Islet of Langerhans (tissue), 1 donor: ENCODE data around the gene SSPN.
"Not testable (repeated sequence)": the region's sequence is repeated elsewhere in the genome, so short reads cannot be mapped to it uniquely, and the experiment has no call there.

Experiments used
- FAIRE-seq: peaks from one replicate; lab custom pipeline; 2011; peaks lifted over from hg19 to GRCh38; lab: Jason Lieb, UNC

SSPN gene

DNA sequence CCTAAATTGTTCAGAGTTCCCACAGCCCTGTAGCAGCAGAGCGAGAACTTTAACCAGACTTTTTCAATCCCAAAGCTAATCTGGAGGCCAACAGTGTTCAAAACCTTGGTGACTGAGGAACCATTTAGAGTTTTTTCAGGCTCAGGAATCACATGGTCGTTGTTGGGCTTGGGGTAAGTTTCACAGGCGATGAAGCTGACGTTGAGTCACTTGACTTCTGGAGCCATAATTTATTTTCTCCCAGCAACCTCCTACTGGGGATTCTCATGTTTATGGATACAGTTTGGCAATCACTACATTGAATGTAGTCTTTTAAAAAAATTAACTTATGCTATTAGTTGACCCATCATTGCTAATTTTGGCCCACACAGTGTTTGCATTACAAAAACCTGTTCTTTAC lies 34.5 kb downstream of the SSPN start:
- FAIRE-seq: no peak

DNA sequence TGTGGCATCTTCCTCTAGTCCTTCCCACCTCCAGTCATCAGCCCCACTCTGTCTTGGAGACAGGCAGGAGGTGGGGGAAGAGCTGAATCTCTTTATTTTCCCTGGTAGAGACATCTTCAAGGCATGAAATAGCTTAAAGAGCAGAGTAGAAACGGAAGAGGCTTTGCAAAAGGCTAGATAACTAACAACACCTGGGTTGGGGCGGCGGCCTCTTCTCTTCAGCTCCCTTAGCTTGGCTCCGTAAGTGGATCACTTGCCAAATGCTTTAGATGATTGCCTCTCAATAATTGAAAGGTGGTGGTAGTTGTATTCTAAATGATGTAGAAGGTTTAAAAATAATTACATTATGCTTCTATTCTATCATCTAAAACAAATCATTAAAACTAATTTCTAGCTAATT lies 36.1 kb downstream of the SSPN start:
- FAIRE-seq: no peak

DNA sequence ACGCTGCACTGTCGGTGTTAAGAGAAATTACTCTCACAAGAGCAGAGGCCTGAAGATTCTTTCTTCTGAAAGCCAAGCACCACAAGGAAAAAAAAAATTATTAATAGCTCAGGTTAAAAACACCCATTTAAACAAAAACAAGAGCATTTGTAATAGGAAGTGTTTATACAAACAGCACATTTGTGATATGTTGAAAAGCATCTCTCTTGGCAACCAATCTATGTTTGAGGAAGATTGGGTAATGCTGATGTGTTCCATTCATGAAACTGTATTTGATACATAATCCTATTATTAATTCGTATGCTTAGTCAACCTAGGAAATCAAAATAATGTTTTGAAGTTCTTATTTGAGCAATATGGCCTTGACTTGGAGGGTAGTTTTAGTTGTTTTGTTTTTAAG lies 36.5 kb downstream of the SSPN start:
- no peak for FAIRE-seq

DNA sequence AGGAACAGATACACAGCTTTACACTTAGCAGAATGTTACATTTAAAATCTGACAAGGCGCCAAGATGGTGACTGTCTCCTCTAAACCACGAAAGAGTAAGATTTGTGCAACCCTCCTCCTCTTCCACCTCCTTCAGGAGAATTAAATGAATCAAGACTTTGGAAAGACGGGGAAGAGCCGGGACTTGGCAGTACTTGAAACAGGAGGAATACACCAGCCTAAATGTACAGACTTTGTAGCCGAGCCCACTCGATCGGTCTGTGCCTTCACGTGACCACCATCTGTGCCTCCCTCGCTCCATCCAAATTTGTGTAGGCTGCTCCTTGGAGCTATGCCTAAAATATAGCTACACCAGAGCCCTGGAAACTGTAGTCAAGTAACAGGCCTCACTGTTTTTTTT lies 38.3 kb downstream of the SSPN start:
- no peak for FAIRE-seq

DNA sequence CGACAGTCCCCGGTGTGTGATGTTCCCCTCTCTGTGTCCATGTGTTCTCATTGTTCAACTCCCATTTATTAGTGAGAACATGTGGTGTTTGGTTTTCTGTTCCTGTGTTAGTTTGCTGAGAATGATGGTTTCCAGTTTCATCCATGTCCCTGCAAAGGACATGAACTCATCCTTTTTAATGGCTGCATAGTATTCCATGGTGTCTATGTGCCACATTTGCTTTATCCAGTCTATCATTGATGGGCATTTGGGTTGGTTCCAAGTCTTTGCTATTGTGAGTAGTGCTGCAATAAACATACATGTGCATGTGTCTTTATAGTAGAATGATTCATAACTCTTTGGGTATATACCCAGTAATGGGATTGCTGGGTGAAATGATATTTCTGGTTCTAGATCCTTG lies 40.1 kb downstream of the SSPN start:
- not testable (repeated sequence) for FAIRE-seq

DNA sequence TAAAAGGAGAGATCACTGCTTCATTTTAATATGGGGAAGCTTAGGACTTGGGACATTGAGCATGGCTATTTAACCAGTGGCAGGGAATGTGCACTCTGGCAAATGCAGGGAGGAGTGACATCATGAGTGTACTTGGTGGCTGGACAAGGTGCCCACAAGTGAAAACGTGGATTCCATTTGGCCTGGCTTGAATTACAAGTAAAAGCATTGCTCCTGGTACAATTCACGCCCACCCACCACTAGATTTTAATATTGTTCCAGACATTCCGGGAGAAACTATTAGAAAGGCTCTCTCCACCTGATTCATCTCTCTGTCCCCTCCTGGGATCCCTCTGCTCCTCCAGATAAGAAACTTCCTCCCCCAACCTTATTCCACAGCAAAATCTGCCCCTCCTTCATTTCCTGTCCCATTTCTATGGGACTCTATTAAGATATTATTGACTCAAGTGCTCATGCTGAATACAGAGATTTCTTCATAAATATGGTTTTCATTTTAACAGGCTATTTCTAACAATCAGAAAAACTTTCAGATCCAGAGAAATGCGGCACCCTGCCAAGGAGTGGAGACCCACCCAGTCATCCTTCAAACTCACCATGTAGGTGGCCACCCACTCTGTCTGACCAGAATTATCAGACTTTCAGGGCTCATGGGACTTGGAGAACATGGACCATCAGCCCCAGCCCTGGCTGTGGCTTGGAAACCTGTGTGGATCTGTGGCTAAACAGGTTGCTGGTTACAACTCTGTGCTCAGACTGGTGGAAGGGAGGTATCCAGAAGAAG lies 43.2 kb downstream of the SSPN start:
- FAIRE-seq: no peak

DNA sequence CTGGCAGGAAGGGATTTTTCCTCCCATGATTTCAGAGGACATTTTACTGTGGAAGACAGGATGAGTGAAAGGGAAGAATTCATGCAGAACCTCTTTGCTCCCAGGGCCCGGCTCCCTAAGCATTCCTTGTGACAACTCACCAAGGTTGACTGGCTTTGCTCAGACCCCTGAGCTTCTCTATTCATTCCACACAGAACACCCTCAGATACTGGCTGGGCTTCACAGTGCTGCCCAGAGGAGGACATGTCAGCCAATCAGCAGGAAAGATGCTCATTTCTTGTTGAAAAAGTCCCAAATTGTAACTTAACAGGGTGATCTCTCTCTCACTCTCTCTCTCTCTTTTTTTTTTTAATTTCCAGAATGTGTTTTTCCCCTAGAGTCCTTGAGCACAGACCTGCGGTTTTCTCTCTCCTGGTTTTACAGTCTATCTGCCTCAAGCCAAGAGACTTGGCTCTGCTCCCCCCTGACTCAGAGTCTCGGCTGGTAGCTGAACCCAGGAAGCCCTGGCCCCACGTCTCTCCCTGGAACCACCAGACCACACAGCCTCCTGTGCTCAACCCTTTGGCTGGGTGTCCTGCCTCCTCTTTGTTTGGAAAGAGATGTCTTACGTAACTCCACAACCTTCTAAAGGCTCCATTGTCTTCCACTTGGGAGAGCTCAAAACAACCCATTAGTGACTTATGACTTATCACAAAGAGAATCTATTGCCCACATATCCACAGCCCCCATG lies 43.9 kb downstream of the SSPN start:
- FAIRE-seq: no peak

DNA sequence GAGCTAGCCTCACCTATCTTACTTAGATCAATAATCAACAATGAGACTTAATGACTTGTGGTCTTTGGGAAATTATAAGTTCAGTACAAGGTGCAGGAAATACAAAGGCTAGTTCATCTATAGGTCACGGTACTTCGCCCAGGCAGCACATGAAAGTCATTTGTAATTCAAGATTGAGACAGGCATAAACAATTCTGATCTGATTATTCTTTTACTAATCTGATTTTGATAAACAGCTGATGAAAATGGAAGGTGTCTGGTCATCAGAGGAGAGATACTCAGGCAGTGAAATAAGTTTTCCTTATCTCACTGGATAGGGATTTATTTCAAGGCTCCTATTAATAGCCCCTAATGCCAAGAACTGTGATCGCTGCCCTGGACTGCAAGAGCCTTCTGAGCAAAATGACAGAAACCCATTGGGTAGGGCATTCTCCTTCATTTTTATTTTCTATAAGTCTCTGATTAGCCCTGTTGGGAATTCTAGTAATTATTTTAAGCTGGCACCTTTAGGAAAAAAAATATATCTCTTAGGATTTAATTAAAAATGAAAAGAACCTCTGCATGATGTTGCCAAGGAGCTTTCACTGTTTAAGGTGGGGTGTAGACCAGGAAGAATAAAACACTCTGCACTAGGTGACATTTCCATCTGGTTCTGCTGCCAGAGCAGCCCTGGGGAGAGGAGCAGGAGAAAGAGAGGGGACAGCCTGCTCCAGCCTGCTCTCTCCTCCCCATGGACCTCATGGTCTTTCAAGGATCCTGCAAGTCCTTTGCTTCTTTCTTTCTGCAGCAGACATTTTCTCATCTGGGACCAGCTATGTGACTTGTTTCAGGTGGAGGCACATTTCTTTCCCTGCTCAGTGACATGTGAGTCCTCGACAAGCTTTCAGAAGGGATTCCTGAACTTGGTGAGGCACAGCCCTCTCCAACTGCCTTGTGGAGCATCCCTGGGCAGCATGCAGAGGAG lies 44.8 kb downstream of the SSPN start:
- FAIRE-seq: no peak

DNA sequence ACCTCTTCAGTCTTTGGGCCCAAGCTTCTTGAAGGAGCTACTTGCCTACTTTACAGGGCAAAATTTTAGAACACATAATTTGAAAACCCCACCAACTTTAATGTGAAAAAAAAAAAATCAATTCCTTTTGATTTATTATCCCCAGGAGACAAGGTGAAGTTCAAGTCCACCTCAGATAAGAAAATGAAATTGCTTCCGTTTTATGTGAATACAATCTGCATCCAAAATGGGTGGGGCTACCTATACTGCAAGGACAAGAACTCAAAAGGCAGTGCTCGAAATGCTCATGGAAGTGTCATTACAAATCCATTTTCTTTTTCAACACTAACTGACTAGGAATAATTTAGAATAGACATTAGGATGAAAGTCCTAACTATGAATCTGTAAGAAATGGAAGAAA lies 45.7 kb downstream of the SSPN start:
- no peak for FAIRE-seq

DNA sequence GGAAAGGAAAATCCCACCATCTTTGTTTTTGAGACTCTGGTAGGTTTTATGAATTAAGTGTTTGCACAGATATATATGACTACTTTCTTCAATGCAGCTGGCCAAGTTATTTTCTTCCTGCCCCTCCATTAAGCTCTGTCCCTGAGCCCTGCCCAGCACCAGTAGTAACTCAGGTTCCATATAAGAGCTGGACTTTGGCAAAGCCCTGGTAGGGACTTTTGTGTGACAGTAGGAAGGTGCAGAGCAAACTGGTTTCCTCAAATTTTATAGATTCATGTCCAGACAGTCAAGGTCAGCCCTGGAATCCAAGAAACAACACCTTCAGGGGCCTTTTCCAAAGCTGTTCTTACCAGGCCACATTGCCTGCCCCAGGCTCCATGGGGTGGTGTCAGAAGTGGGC lies 47.3 kb downstream of the SSPN start:
- no peak for FAIRE-seq

DNA sequence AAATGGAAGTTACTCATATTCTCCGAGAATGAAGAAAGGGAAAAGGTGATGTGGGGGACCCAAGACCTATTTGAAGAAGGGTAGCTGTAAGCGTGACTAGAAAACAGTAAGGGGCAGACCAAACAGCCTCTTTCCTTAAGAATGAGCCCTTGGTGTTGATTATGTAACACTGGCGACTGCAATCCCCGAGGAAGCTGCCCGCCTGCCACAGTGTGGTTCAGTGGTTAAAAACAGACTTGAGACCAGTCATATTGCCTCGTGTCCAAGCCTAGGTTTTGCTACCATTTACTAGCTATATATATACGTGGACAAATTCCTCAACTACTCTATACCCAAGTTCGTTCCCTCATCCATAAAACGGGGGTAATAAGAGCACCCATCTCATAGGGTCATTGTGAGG lies 49.1 kb downstream of the SSPN start:
- FAIRE-seq: no peak

DNA sequence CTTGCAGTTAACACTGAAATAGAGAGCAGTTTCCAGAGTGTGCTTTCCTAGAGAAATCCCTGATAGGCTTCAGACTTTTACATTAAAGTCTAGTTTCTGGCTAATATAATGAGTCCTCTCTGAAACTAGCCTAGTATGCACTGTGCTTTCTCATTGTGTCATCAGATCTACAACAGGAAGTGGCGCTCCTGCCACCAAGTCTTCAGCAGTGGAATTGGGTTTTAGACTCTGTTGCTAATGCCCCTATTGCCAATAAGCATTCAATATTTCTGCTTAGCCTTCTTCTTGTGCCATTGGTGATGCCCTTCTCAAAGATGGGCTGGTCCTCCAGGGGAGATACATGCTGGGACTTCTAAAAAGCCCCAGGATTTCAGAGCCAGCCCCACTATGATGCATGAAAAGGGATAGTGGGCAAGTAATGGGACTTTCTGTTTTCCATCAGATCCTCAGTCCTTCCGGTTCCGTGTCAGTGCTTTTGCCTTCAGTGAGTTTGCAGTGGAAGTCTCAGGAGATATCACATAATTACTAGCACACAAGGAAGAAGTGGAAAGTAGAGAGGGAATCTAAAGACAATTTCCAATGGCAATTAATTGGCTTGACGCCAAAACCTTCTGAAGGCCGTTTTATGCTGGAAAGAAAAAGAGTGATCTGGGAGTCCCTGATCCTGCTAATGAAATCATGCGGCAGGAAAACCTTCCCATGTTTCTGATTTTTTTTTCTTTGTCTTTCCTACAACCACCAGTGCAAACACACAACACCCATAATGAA lies 50.0 kb downstream of the SSPN start:
- FAIRE-seq: no peak

DNA sequence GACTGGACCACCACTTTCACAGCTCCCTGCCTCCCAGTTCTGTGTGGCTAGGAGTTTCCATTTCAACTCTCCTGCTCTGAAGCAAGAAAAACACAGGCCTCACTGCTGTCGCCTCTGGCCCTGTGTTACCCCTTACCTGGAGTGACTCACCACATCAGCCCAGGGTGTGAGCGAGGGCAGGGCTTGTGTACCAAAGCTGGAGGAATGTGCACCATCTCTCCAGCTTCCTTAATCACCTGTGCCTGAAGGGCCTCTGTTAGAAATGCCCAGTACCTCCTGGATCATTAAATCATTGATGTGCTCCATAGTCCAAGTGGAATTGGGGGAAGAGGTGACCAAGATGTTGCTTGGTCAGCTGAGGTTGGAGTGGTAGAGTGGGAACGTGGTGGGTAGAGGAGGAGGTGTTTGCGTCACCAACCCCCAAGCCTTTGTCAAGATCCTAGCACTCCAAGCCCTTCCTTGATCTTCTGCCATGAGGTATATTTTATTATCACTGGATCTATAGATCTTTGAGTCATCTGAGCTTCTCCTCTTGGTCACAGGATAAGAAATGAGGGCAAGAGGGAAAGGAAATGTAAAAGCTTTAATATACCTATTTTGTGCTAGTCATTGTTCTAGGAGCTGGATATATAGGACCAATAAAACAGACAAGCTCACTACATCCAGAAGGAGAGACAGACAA lies 51.3 kb downstream of the SSPN start:
- FAIRE-seq: no peak

DNA sequence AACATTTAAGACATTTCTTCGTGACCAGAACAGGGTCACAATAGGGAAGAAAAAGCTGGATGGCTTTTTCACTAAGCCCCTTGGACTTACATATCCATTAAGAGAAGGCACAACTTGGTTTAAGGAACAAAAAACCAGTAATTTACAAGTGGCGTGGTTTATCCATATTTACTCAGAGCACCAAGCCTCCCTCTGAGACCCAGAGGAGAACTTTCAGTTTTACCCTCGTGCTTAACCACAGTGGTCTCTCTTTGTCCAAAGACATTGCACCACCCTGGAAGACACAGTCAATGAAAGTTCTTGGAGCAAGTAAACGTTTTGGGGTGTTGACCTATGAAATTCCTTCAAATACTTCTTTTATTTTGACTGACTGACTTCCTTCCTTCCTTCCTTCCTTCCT lies 52.5 kb downstream of the SSPN start:
- FAIRE-seq: no peak

DNA sequence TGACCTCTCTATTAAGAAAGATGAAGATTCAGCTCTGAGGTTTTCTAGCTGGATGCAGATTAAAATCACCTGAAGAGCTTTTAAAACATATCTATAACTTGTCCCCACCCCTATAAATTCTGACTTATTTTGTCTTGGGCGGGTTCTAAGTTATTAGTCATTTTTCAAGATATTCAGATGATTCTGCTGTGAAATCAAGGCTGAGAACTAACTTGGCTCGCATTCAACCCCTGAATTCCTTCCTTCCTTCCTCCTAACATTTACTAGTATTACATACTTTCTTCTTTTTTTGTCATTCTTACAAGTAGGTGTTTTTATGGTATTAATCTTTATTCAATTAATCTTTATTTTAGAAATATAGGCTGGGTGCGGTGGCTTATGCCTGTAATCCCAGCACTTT lies 55.4 kb downstream of the SSPN start:
- FAIRE-seq: no peak

DNA sequence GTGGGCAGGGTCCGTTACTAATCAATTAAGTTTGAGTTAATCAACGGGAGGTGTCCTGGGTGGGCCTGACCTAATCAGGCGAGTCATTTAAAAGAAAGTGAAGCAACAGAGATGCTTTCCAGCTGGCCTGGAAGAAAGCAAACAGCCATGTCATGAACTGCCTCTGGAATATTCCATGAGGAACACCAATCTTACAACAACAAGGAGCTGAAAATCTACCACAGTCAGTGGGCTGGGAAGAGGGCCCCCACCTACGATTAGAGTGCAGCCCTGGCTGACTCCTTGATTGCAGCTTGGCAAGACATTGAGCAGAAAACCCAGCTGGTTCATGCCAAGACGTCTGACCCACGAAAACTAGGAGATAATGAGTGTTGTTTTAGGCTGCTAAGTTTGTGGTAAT lies 56.2 kb downstream of the SSPN start:
- FAIRE-seq: no peak

DNA sequence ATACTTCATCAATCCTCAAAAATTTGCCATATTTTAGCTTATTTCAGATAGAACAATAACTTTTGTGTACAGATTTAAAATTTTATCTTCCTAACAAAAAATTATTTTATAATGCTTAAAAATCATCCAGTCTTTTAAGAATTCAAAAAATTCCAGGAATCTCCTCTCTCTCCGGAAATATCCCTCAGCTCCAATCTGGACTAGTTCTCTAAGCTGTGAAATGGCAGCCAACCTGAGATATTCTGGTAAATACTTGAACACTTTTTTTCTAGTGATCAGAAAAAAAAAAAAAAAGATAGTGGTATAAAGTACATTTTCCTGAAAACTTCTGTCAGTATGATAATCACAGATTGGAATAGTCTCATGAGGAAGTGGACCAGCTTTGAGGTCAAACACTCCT lies 57.6 kb downstream of the SSPN start:
- no peak for FAIRE-seq

DNA sequence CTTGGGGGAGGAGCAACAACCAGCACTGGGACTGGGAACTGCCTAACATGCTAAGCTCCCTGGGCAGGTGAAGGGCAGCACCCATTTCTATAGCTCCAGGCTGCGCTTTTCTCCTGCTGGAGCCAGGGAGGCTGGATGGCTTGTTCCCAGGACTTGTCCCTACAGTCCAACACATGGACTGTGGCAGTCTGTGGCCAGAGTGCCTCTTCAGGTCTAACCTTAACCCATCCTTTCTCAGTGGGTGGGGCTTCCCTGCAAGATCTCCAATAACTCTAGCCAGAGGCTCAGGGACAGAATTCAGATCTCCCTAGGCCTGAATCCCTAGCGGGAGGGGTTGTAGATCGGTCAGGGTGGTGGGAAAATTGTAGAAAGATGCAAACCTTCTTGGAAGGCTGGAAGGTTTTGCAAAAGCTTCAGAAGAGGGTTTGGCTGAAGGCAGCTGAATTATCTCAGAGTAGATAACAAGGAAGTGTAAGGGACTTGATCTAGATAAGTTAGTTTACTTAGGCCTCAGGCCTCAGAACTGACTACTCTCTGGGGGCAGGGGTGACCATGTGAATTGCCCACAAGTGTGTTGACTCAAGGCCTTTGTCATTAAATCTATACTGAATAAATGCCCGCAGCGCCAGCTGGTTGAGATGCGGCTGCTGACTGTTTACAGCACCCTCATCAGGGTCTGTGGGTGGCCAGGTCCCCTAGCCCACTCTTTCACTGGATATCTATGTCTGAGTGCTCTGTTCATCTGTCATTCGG lies 60.7 kb downstream of the SSPN start:
- FAIRE-seq: no peak

DNA sequence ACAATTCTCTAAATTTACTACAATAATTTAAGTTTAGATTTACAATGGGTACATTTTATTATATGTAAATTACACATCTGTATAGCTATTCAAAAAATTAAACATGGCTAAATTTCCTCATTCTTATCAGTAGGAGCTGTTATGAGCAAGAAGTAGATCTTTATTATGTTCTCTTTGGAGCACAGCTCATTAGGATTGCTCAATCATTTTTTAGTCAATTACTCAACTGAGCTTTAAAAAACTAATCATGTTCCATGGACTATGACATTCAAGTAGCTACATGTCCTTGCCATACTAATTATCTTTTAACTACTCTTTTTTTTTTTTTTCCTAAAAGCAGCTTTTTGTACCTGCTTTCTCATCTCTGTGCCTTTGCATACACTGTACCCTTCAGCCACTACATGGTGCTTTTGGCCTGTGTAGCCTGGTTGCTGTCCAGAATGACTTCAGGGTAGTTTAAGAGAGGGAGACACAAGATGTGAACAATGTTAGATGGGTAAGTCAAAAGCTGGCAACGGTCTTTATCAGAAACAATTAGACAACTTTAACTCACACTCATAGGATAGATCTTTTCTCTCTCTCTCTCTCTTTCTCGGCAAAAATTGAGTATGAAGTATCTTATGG lies 69.0 kb downstream of the SSPN start:
- FAIRE-seq: no peak

DNA sequence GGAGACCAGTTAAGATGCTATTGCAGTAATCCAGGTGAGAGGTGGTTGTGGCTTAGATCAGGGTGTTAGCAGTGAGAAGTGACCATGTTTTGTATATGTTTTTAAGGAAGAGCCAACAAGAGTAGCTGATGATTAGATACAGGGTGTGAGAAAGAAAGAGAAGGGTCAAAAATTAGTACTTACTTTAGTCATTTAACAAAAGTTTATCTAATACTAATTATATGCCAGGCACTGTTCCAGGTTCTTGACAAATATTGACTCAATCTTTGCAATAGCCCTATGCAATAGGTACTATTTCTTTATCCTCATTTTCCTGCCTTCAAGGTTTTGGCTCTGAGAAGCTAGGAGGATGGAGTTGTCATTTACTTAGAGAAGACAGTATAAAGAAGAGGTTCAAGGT lies 70.2 kb downstream of the SSPN start:
- FAIRE-seq: no peak
